Common myeloid progenitor, CD34-positive (primary cell): ENCODE data around the gene AGPAT1.

Experiments used
- CTCF ChIA-PET: fragments of 350-600 bp; sonication (Branson Sonifier 250); formaldehyde crosslinking; loops from one replicate; lab custom pipeline; 2021; ENCODE audit warnings: antibody characterized with exemption; lab: Charles Lee
- POLR2A ChIA-PET: fragments of 350-600 bp; sonication (Branson Sonifier 250); formaldehyde crosslinking; loops from one replicate; lab custom pipeline; 2021; ENCODE audit warnings: antibody characterized with exemption; lab: Charles Lee
- DNase-seq, 3 donors: peaks; one replicate each; pipeline versions ENCODE4 v3.0.0 to v3.0.0-alpha.2; 2013
- H3K27ac ChIP-seq, 2 experiments: 1 replicate in 1 of 2; 2 replicates in 1 of 2; pipeline ENCODE4 v1.7.0; 2013; ENCODE audit warnings: inconsistent platforms in 2 of 2, low read length in 2 of 2, mild to moderate bottlenecking in 2 of 2, low read depth in 1 of 2, moderate library complexity in 1 of 2; ENCODE audit not compliant: severe bottlenecking in 2 of 2, insufficient read depth in 1 of 2, poor library complexity in 1 of 2
- H3K27me3 ChIP-seq, 5 experiments: replicated peaks in 2 of 5; 1 replicate in 3 of 5; 2 replicates in 2 of 5; pipeline versions ENCODE4 v1.6.1 to v1.7.0; 2013; ENCODE audit warnings: low read length in 4 of 5, mild to moderate bottlenecking in 2 of 5, moderate library complexity in 2 of 5, inconsistent platforms in 1 of 5; ENCODE audit not compliant: insufficient read depth in 5 of 5, control insufficient read depth in 4 of 5
- H3K36me3 ChIP-seq, 4 experiments: 1 replicate in 2 of 4; 2 replicates in 2 of 4; pipeline versions ENCODE4 v1.6.1 to v1.7.0; 2013; ENCODE audit warnings: low read length in 3 of 4, control low read depth in 1 of 4, mild to moderate bottlenecking in 1 of 4; ENCODE audit not compliant: control insufficient read depth in 4 of 4, insufficient read depth in 4 of 4
- H3K4me1 ChIP-seq, 4 experiments: 1 replicate in 3 of 4; 2 replicates in 1 of 4; pipeline versions ENCODE4 v1.6.1 to v1.7.1; 2013; ENCODE audit warnings: low read length in 3 of 4, mild to moderate bottlenecking in 3 of 4, control low read depth in 1 of 4, inconsistent platforms in 1 of 4, moderate library complexity in 1 of 4; ENCODE audit not compliant: control insufficient read depth in 4 of 4, insufficient read depth in 4 of 4; ENCODE audit errors: control extremely low read depth in 1 of 4
- H3K4me3 ChIP-seq, 7 experiments: 1 replicate in 4 of 7; 2 replicates in 3 of 7; pipeline versions ENCODE4 v1.5.1 to v1.7.0; 2013; ENCODE audit warnings: mild to moderate bottlenecking in 7 of 7, low read length in 6 of 7, moderate library complexity in 6 of 7, inconsistent platforms in 2 of 7, low read depth in 2 of 7, control low read depth in 1 of 7; ENCODE audit not compliant: insufficient read depth in 4 of 7, control insufficient read depth in 1 of 7; ENCODE audit errors: extremely low read depth in 1 of 7
- H3K9me3 ChIP-seq, 5 experiments: 1 replicate in 4 of 5; 2 replicates in 1 of 5; pipeline versions ENCODE4 v1.6.1 to v1.7.1; 2013; ENCODE audit warnings: low read length in 4 of 5, mild to moderate bottlenecking in 2 of 5, inconsistent platforms in 1 of 5, low read depth in 1 of 5, moderate library complexity in 1 of 5; ENCODE audit not compliant: control insufficient read depth in 4 of 5, insufficient read depth in 2 of 5; ENCODE audit errors: control extremely low read depth in 1 of 5
- WGBS: methylation state at CpG from one replicate; pipeline ENCODE4 v1.1.5; 2013; ENCODE audit not compliant: insufficient coverage; 5-methylcytosine and 5-hydroxymethylcytosine counted together

The AGPAT1 gene

DNA sequence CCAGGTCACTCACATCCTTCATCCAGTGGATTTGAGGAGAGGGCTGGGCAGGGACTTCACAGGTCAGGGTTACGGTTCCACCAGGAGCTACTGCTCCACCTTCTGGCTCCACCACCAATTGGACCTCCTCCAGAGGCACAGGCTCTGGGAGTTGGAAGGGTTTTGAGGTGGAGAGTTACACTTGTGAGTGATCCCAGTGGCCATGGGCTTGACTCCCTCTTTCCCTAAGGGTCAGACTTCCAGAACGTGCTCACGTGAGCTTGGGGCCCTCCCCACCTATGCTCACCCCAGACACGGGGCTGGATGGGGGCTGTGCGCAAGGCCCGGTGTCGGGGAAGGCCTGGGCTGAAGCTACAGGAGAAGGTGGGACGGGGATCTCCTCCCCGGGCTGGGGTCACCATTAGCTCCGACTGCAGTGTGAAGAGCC is 6.7 kb upstream of the AGPAT1 start:
- H3K9me3 ChIP-seq, result no peaks in the 10 kb centered on the region
- no peak for DNase-seq
- POLR2A ChIA-PET, result interaction anchor here (0.7 kb wide), 1 partner anchor 8 kb away, joined by 3 read pairs; no protein-coding TSS in a partner anchor
- no peak overlapping the region for H3K4me3 ChIP-seq
- H3K36me3 ChIP-seq, result peaks cover 10 to 59% (median 44%) of the 10 kb centered on the region in 4 experiments
- CTCF ChIA-PET, result interaction anchor here (1.1 to 2.3 kb wide), 5 partner anchors 8 to 14 kb away, joined by 3 to 10 read pairs (median 5); partner anchors contain the start of gene GPSM3
- H3K27me3 ChIP-seq, result no peaks in the 10 kb centered on the region
- H3K4me1 ChIP-seq, result peaks cover 9 to 39% (median 29%) of the 10 kb centered on the region in 4 experiments
- WGBS, result 96% methylated on average over 8 of the region's 10 CpGs
- peak overlapping the region in 1 of 2 experiments; percentile 65 for H3K27ac ChIP-seq

DNA sequence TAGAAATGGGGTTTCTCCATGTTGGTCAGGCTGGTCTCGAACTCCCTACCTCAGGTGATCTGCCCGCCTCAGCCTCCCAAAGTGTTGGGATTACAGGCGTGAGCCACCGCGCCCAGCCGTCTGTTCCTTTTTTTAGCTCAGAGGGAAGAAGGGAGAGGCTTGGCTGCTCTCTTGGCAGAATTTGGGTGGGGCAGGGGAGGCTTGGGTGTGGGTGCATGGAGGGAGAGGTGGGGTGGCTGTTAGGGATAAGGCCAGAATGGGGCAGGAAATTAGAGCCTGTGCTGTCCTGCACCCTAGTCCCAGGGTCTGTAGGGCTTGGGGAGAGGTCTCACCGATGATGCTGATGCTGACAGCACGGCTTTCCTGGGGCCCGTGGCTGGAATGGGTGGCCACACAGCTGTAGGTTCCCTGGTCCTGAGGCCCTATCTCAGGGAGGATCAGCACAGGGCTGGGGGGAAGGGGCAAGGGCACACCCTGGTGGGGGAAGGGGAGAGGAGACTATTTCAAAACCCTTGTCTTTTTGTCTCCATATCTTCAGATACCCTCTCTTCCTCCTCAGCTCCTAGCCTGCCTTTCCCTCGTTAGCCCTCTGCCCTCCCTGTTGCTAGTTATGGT is 6.1 kb upstream of the AGPAT1 start:
- H3K4me3 ChIP-seq, result no peak overlapping the region
- no peaks in the 10 kb centered on the region for H3K27me3 ChIP-seq
- peak overlapping the region in 1 of 2 experiments; percentile 65 for H3K27ac ChIP-seq
- H3K9me3 ChIP-seq, result no peaks in the 10 kb centered on the region
- no peak for DNase-seq
- peaks cover 10 to 39% (median 29%) of the 10 kb centered on the region in 4 experiments for H3K4me1 ChIP-seq
- peaks cover 10 to 54% (median 40%) of the 10 kb centered on the region in 4 experiments for H3K36me3 ChIP-seq
- 95% methylated on average over 8 of the region's 10 CpGs for WGBS
- ChIA-PET CTCF (interaction anchor here (0.6 to 2.3 kb wide), 6 partner anchors 9 to 52 kb away, joined by 3 to 10 read pairs (median 4); partner anchors contain the start of gene GPSM3), POLR2A (interaction anchor here (1.1 kb wide), 1 partner anchor 13 kb away, joined by 3 read pairs; no protein-coding TSS in a partner anchor)

- Histone ChIP-seq H3K4me3 (no peak overlapping the region), H3K4me1 (peaks cover 16 to 39% (median 30%) of the 10 kb centered on the region in 4 experiments), H3K9me3 (no peaks in the 10 kb centered on the region), H3K27ac (peak overlapping the region in 1 of 2 experiments; percentile 25), H3K27me3 (no peaks in the 10 kb centered on the region), H3K36me3 (peaks cover 10 to 46% (median 33%) of the 10 kb centered on the region in 4 experiments)
- POLR2A ChIA-PET, result interaction anchor here (1.1 kb wide), 1 partner anchor 14 kb away, joined by 3 read pairs; no protein-coding TSS in a partner anchor
- no peak for DNase-seq
- WGBS, result 92% methylated on average over 8 of the region's 15 CpGs
- CTCF ChIA-PET, result interaction anchor here (1.4 kb wide), 1 partner anchor 13 kb away, joined by 4 read pairs; no protein-coding TSS in a partner anchor
These were observed 5.3 kb upstream of the AGPAT1 start for GRCh38 chr6:32181148-32181702.

GRCh38 chr6:32179766-32180405 is 4.0 kb upstream of the AGPAT1 start:
- no peak overlapping the region for H3K27ac ChIP-seq
- ChIA-PET CTCF (interaction anchor here (1.2 to 2.1 kb wide), 6 partner anchors 9 to 61 kb away, joined by 3 to 13 read pairs (median 6); partner anchors contain the start of gene GPSM3), POLR2A (interaction anchor here (1.1 to 1.5 kb wide), 3 partner anchors 9 to 13 kb away, joined by 3 to 6 read pairs (median 5); partner anchors contain the start of genes GPSM3 and PBX2)
- WGBS, result 87% methylated on average over 9 of the region's 10 CpGs
- no peaks in the 10 kb centered on the region for H3K9me3 ChIP-seq
- DNase-seq, result no peak
- H3K27me3 ChIP-seq, result no peaks in the 10 kb centered on the region
- H3K4me3 ChIP-seq, result peak overlapping the region in 2 of 7 experiments; percentile 90 to 92
- peaks cover 10 to 41% (median 31%) of the 10 kb centered on the region in 4 experiments for H3K36me3 ChIP-seq
- peaks cover 21 to 47% (median 41%) of the 10 kb centered on the region in 4 experiments for H3K4me1 ChIP-seq

DNA sequence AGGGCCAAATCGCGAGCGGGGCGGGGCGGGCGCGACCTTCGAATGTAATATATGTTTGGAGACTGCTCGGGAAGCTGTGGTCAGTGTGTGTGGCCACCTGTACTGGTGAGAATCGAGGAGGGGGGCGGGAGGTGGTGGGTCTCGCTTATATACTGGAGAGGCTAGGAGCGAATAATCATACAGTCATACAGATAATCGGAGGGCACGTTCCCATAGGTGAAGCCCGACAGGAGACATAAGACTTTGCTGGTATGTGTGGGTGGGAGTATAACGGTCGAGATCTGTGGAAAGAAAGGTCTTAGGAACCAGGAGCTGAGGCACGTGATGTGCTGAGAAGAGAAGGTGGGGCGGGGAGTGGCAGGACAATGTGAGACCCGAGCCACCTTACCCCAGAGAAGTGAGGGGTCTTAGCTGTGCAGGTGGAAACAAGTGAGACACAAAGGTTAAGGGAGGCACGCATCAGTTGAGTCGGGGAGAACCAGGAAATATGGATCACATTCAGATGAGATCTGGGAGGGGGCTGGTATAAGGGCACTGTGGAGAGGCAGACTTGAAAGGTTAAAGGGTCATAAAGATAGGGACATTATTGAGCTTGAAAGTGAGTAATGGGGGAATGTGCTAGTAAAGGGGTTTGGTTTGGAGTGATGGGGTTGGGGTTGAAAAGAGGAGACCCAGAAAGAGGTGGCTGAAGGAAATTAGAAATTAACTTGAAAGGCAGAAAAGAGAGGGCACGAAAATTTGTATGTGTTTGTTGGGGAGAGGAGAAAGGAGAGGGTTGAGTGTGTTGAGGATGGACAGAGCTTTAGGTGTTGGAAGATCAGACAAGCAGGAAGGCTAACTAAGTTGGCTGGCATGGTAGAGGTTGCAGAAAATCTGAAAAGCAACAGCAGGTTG is 2.9 kb upstream of the AGPAT1 start:
- 5% methylated on average over 13 of the region's 24 CpGs for WGBS
- peak overlapping the region; percentile 88 to 95 for H3K27ac ChIP-seq
- H3K36me3 ChIP-seq, result peaks cover 5 to 38% (median 28%) of the 10 kb centered on the region in 4 experiments
- H3K4me1 ChIP-seq, result peaks cover 21 to 56% (median 44%) of the 10 kb centered on the region in 4 experiments
- ChIA-PET CTCF (interaction anchor here (0.8 to 2.1 kb wide), 8 partner anchors 8 to 66 kb away, joined by 3 to 13 read pairs (median 4); partner anchors contain the start of gene GPSM3), POLR2A (interaction anchor here (0.9 to 1.5 kb wide), 4 partner anchors 10 to 221 kb away, joined by 3 to 6 read pairs (median 6); partner anchors contain the start of genes GPSM3 and PBX2)
- DNase-seq, result no peak
- H3K9me3 ChIP-seq, result no peaks in the 10 kb centered on the region
- H3K4me3 ChIP-seq, result peak overlapping the region; percentile 70 to 94 (median 90)
- H3K27me3 ChIP-seq, result no peaks in the 10 kb centered on the region
